Large intestine (tissue), 12 donors: ENCODE results near the gene HNRNPA0. TPM values are rescaled to one million over a fixed set of nuclear protein-coding genes. Genes with fewer than 3 reads are reported as not detected.
A peak's percentile ranks its signal among the peaks of the same experiment; 100 is the strongest.

ENCODE experiments used
- DNase-seq, 2 donors: peaks; one replicate each; pipeline versions ENCODE4 v3.0.0 to v3.0.0-alpha.2; 2013
- H3K27ac ChIP-seq: one replicate; pipeline ENCODE4 v1.5.1; 2013; ENCODE audit warnings: low read length
- H3K27me3 ChIP-seq: 2 replicates; pipeline ENCODE4 v1.6.1; 2013; ENCODE audit warnings: low read length; ENCODE audit not compliant: control insufficient read depth, insufficient read depth
- H3K36me3 ChIP-seq: 2 replicates; pipeline ENCODE4 v1.6.1; 2013; ENCODE audit warnings: low read length; ENCODE audit not compliant: control insufficient read depth, insufficient read depth
- H3K4me1 ChIP-seq: one replicate; pipeline ENCODE4 v1.6.1; 2013; ENCODE audit warnings: low read length; ENCODE audit not compliant: control insufficient read depth, insufficient read depth
- H3K4me3 ChIP-seq: one replicate; pipeline ENCODE4 v1.5.1; 2013; ENCODE audit warnings: low read length
- H3K9me3 ChIP-seq: one replicate; pipeline ENCODE4 v1.6.1; 2013; ENCODE audit warnings: mild to moderate bottlenecking, low read depth, low read length, moderate library complexity; ENCODE audit not compliant: control insufficient read depth
- WGBS: methylation state at CpG from one replicate; pipeline ENCODE4 v1.1.5; 2013; ENCODE audit warnings: low lambda C conversion rate; ENCODE audit not compliant: insufficient coverage; 5-methylcytosine and 5-hydroxymethylcytosine counted together
- long read RNA-seq, 11 donors: transcript quantifications; one replicate each; lab custom pipeline, GENCODE V29; 2026
- polyA plus RNA-seq: library from polyadenylated mRNA; unstranded; fragments of 120-200 nt; gene quantifications from one replicate; pipeline ENCODE4 v1.2.1, GENCODE V29; 2013

HNRNPA0 gene
- 42.6 TPM for polyA plus RNA-seq
- long read RNA-seq, donor 1, full-length matches to known transcripts, result 181 of 181 reads
- long read RNA-seq, donor 1, partial matches to known transcripts, result 0 of 181 reads
- long read RNA-seq, donor 1, other reads (novel, unspliced or antisense), result 0 of 181 reads
- long read RNA-seq, donor 2, full-length matches to known transcripts, result 360 of 360 reads
- long read RNA-seq, donor 2, partial matches to known transcripts, result 0 of 360 reads
- long read RNA-seq, donor 2, other reads (novel, unspliced or antisense), result 0 of 360 reads
- long read RNA-seq, donor 3, full-length matches to known transcripts, result 395 of 395 reads
- long read RNA-seq, donor 3, partial matches to known transcripts, result 0 of 395 reads
- long read RNA-seq, donor 3, other reads (novel, unspliced or antisense), result 0 of 395 reads
- long read RNA-seq, donor 4, full-length matches to known transcripts, result 26 of 26 reads
- long read RNA-seq, donor 4, partial matches to known transcripts, result 0 of 26 reads
- long read RNA-seq, donor 4, other reads (novel, unspliced or antisense), result 0 of 26 reads
- long read RNA-seq, donor 5, full-length matches to known transcripts, result 174 of 174 reads
- long read RNA-seq, donor 5, partial matches to known transcripts, result 0 of 174 reads
- long read RNA-seq, donor 5, other reads (novel, unspliced or antisense), result 0 of 174 reads
- long read RNA-seq, donor 6, full-length matches to known transcripts, result 291 of 291 reads
- long read RNA-seq, donor 6, partial matches to known transcripts, result 0 of 291 reads
- long read RNA-seq, donor 6, other reads (novel, unspliced or antisense), result 0 of 291 reads
- long read RNA-seq, donor 7, full-length matches to known transcripts, result 181 of 181 reads
- long read RNA-seq, donor 7, partial matches to known transcripts, result 0 of 181 reads
- long read RNA-seq, donor 7, other reads (novel, unspliced or antisense), result 0 of 181 reads
- long read RNA-seq, donor 8, full-length matches to known transcripts, result 315 of 315 reads
- long read RNA-seq, donor 8, partial matches to known transcripts, result 0 of 315 reads
- long read RNA-seq, donor 8, other reads (novel, unspliced or antisense), result 0 of 315 reads
- long read RNA-seq, donor 9, full-length matches to known transcripts, result 179 of 179 reads
- long read RNA-seq, donor 9, partial matches to known transcripts, result 0 of 179 reads
- long read RNA-seq, donor 9, other reads (novel, unspliced or antisense), result 0 of 179 reads
- long read RNA-seq, donor 10, full-length matches to known transcripts, result 251 of 263 reads
- long read RNA-seq, donor 10, partial matches to known transcripts, result 12 of 263 reads
- long read RNA-seq, donor 10, other reads (novel, unspliced or antisense), result 0 of 263 reads
- long read RNA-seq, donor 11, full-length matches to known transcripts, result 185 of 185 reads
- long read RNA-seq, donor 11, partial matches to known transcripts, result 0 of 185 reads
- long read RNA-seq, donor 11, other reads (novel, unspliced or antisense), result 0 of 185 reads

GRCh38 chr5:137754188-137754960 lies at the start of gene HNRNPA0:
TSS of gene HNRNPA0 (minus strand) at chr5:137754363. CDS start at chr5:137754066, 297 bp downstream.
- DNase-seq, result peak; percentile 97 to 99
- H3K4me1 ChIP-seq, result peaks cover 7% of the 10 kb centered on the region
- no peaks in the 10 kb centered on the region for H3K9me3 ChIP-seq
- no peaks in the 10 kb centered on the region for H3K27me3 ChIP-seq
- no CpG with 5 or more reads among the region's 79 CpGs for WGBS
- H3K27ac ChIP-seq, result peak within 1 kb of the TSS; percentile 97
- H3K36me3 ChIP-seq, result no peaks in the 10 kb centered on the region
- H3K4me3 ChIP-seq, result peak within 1 kb of the TSS; percentile 83

- Histone ChIP-seq H3K36me3 (peaks cover 9% of the 10 kb centered on the region), H3K27ac (peak overlapping the region; percentile 74), H3K27me3 (no peaks in the 10 kb centered on the region), H3K4me3 (peak overlapping the region; percentile 61), H3K4me1 (peaks cover 5% of the 10 kb centered on the region), H3K9me3 (no peaks in the 10 kb centered on the region)
- 62% methylated on average over 3 of the region's 6 CpGs for WGBS
- DNase-seq, result peak in 1 of 2 donors; percentile 32
Measured at GRCh38 chr5:137802282-137803210, 48.4 kb upstream of the HNRNPA0 start.

DNA sequence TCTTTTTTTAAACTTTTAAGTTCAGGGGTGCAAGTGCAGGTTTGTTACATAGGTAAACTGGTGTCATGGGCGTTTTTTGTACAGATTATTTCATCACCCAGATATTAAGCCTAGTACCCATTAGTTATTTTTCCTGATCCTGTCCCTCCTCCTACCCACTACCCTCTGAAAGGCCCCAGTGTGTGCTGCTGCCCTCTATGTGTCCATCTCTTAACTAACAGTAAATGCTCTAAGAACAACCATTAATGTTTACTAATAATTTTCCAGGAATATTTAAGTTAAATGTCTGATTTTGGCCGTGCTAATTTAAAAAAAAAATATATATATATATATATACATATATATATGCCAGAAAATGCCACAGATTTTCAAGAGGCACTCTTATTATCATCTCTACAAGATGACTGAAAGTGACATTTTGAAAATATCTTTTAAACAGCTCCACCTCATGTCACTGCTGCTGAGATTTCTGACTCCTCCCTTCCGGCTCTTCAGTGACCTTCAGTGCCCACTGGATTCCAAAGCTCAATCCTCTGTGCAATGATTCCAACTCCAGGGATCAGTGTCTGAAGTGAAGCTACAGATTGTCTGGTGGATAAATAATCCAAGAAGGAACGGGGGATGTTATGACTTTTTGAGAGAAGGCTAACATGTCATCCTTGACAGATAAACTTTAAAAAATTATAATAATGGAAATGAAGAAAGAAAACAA lies 46.7 kb upstream of the HNRNPA0 start:
- DNase-seq, result peak; percentile 61 to 77
- peak overlapping the region; percentile 74 for H3K27ac ChIP-seq
- no peaks in the 10 kb centered on the region for H3K36me3 ChIP-seq
- 39% methylated on average over 2 of the region's 4 CpGs for WGBS
- peak overlapping the region; percentile 61 for H3K4me3 ChIP-seq
- H3K27me3 ChIP-seq, result no peaks in the 10 kb centered on the region
- H3K4me1 ChIP-seq, result peaks cover 5% of the 10 kb centered on the region
- H3K9me3 ChIP-seq, result no peaks in the 10 kb centered on the region

DNA sequence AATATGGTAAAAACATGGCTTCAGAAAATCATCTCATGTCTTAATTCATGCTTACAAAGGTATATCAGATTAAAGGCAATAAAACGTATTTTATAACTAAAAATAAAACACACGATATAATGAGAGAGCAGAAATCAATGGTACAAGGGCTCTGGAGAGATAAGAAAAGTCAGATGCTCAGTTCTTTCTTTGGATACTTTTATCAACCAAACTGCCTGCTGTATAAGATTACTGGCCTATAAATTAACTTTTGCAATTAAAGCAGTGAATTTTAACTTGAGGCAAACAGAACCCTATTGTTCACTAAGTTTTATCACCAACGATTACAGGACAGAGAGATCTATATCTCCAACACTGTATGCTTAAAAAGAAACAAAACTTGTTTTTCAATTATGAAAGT lies 42.1 kb upstream of the HNRNPA0 start:
- Histone ChIP-seq H3K27me3 (no peaks in the 10 kb centered on the region), H3K4me3 (no peak overlapping the region), H3K36me3 (no peaks in the 10 kb centered on the region), H3K9me3 (no peaks in the 10 kb centered on the region), H3K27ac (peak overlapping the region; percentile 5), H3K4me1 (peaks cover 12% of the 10 kb centered on the region)
- 32% methylated on average over 3 of the region's 3 CpGs for WGBS
- DNase-seq, result peak in 1 of 2 donors; percentile 29

GRCh38 chr5:137794863-137795262 lies 40.7 kb upstream of the HNRNPA0 start:
- H3K4me3 ChIP-seq, result no peak overlapping the region
- no peaks in the 10 kb centered on the region for H3K27me3 ChIP-seq
- H3K27ac ChIP-seq, result no peak overlapping the region
- H3K4me1 ChIP-seq, result peaks cover 12% of the 10 kb centered on the region
- no peaks in the 10 kb centered on the region for H3K36me3 ChIP-seq
- WGBS, result no CpG with 5 or more reads among the region's 5 CpGs
- H3K9me3 ChIP-seq, result no peaks in the 10 kb centered on the region
- DNase-seq, result no peak

- H3K4me3 ChIP-seq, result no peak overlapping the region
- WGBS, result no CpG with 5 or more reads among the region's 1 CpG
- H3K4me1 ChIP-seq, result peaks cover 12% of the 10 kb centered on the region
- H3K27ac ChIP-seq, result no peak overlapping the region
- peak; percentile 23 to 71 for DNase-seq
- no peaks in the 10 kb centered on the region for H3K36me3 ChIP-seq
- no peaks in the 10 kb centered on the region for H3K27me3 ChIP-seq
- no peaks in the 10 kb centered on the region for H3K9me3 ChIP-seq
Measured at GRCh38 chr5:137792303-137792702, 38.1 kb upstream of the HNRNPA0 start.

GRCh38 chr5:137791799-137792198 lies 37.6 kb upstream of the HNRNPA0 start:
- Histone ChIP-seq H3K9me3 (no peaks in the 10 kb centered on the region), H3K27me3 (no peaks in the 10 kb centered on the region), H3K4me1 (peaks cover 12% of the 10 kb centered on the region), H3K4me3 (no peak overlapping the region), H3K27ac (no peak overlapping the region), H3K36me3 (no peaks in the 10 kb centered on the region)
- no peak for DNase-seq
- WGBS, result no CpG with 5 or more reads among the region's 4 CpGs

DNA sequence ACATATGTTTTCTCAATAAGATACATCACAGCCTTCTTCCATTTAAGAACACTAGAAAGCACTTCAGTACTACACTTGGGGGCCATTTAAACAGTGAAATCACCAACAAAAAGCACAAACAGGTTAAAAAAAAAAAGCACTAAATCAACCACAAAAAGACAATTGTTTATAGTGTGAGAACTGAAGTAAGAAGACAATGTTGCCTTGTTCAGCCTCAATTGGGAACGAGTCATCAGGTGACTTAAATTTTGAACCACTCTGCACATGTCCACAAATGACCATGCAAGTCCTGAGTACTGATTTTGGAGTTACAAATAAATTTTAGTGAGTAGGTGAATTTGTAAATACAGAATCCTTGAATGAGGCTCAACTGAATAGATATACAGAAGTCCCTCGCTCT lies 37.2 kb upstream of the HNRNPA0 start:
- Histone ChIP-seq H3K9me3 (no peaks in the 10 kb centered on the region), H3K4me1 (peaks cover 12% of the 10 kb centered on the region), H3K4me3 (no peak overlapping the region), H3K36me3 (no peaks in the 10 kb centered on the region), H3K27ac (no peak overlapping the region), H3K27me3 (no peaks in the 10 kb centered on the region)
- 100% methylated on average over 2 of the region's 2 CpGs for WGBS
- DNase-seq, result no peak
